Endometrial microvascular endothelial cells (primary cell): ENCODE data around the gene ZEB2. TPM values are rescaled to one million over a fixed set of nuclear protein-coding genes. Genes with fewer than 3 reads are reported as not detected.

ENCODE experiments used
- in situ Hi-C: cut with HindIII; loops from 2 replicates; pipeline ENCODE4 v1.10.0; 2017; ENCODE audit warnings: low sequenced_read_pairs, low pct_unique_long_range_greater_than_20kb; ENCODE audit errors: inconsistent ontology term
- total RNA-seq: library from RNA; depleted of rRNA; stranded (reverse); fragments of >200 nt; gene quantifications from one replicate; pipeline ENCODE4 v1.2.3, GENCODE V29; 2015; ENCODE audit errors: inconsistent ontology term

The ZEB2 gene
- total RNA-seq, 1 donor from 2014 or later = 9.7 TPM

GRCh38 chr2:144477957-144478311, 42.0 kb downstream of the ZEB2 start:
- in situ Hi-C loops = no loop called here

GRCh38 chr2:144477281-144477956, 42.5 kb downstream of the ZEB2 start:
- in situ Hi-C loops = no loop called here

DNA sequence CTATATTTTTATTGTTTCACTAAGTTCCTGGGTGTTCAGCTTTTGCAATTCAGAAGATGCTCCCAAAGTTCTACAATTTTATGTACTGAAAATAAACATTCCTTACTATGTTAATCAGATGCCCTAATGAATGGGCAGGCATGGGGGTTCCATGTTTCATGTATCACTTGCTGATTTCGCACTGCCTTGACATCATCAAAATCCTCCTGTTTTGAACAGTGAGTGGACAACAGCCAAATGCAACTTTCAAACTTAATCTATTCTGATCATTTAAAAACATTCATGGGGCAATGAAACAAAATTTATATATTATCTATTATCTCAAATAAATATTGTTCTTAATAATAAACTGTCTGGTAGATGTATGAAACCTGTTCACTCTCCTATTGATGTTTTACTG, 43.2 kb downstream of the ZEB2 start:
- in situ Hi-C loops = no loop called here

DNA sequence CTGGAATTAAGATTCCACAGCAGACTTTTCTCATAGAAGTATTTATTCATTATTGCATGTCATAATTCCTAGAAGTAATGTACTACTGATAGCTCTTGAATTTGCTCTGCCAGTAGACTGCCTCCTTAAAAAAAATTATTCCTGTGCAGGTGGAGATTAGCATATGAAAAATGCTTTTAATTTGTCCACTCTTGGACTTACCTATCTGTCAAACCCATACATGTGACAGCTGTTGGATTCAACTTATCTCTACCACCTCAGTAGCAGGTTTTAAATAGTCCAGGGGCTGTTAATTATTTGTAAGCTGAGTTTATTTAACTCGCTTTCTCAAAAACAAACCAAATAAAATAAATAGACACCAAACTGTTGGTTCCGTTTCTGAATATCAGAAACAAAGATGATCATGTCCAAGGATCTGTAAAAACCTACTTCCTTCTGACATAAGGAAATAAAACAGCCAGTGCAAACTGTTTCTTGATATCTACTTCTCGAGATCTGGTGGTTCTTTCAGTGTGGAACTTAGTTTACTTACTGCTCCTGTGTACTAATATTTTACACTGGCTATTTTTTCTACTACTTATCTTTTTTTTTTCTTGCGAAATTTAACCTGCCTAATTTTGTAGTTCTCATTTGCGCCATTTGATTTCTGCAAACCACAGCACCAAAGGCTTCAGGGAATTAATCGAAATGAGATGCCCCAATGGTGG, 44.2 kb downstream of the ZEB2 start:
- in situ Hi-C loops = no loop called here

DNA sequence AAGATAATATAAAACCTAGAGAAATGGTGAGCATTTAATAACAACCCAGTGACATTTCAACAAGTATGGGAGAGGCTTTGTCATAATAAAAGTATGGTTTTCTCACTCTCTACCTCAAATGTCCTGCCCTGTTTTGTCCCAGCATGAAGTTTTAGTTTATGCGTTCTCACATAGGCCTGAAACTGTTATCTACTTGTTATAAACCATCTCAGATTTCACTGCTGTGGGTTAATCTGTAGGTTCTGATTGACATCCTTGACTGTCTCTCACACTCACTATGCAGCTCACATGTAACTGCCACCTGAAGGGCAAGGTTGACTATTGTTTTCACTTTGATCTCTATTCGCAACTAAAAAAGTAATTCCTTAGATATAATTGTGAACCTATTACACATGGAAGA, 44.9 kb downstream of the ZEB2 start:
- in situ Hi-C loops = no loop called here

GRCh38 chr2:144474017-144474416, 45.9 kb downstream of the ZEB2 start:
- in situ Hi-C loops = no loop called here

DNA sequence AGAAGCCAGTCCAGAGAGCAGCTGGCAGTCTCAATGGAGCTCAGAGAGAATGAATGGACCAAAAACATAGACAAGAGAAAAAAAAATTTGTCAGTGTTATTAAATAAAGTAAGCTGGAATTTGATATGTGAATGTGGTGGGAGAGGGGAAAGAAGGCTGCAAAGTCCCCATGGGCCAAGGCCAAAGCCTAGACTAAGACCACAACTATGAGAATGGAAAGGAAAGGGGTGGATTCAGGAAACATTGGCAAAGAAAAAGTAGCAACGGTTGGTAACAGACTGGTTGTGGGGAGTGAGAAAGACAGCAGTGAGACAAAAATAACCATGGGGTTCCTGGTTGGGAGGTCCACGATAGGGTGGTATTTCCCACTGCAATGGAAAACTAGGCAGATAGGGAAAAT, 47.0 kb downstream of the ZEB2 start:
- in situ Hi-C loops = no loop called here

GRCh38 chr2:144472046-144472412, 47.9 kb downstream of the ZEB2 start:
- in situ Hi-C loops = no loop called here

GRCh38 chr2:144471305-144472045, 48.4 kb downstream of the ZEB2 start:
- in situ Hi-C loops = no loop called here

GRCh38 chr2:144470816-144471215, 49.1 kb downstream of the ZEB2 start:
- in situ Hi-C loops = no loop called here

GRCh38 chr2:144470334-144470733, 49.6 kb downstream of the ZEB2 start:
- in situ Hi-C loops = no loop called here

GRCh38 chr2:144469798-144470197, 50.1 kb downstream of the ZEB2 start:
- in situ Hi-C loops = no loop called here

- in situ Hi-C loops = no loop called here
Observed at GRCh38 chr2:144468823-144469595, 50.9 kb downstream of the ZEB2 start.

- in situ Hi-C loops = no loop called here
Observed at GRCh38 chr2:144467502-144468137, 52.3 kb downstream of the ZEB2 start.

GRCh38 chr2:144466637-144467036, 53.3 kb downstream of the ZEB2 start:
- in situ Hi-C loops = no loop called here

DNA sequence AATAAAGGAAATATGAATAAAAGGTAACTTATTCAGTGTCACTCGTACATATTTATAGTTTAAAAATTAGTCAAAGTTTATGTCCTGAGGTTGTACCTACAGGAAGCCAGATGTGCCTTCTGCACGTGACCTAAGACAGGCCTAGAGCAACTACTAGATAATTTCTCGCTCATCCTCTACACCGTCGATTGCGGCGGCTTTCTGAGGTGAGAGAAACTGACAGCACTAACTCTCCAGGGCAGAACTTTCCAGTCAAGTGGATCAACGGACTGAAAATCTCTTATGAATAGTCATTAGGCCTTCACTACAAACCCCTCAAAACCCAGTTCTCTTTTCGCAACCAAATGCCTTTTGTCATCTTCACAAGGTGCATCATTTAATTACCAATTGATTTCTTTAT, 54.2 kb downstream of the ZEB2 start:
- in situ Hi-C loops = no loop called here

GRCh38 chr2:144464730-144465129, 55.2 kb downstream of the ZEB2 start:
- in situ Hi-C loops = no loop called here

GRCh38 chr2:144463266-144463665, 56.7 kb downstream of the ZEB2 start:
- in situ Hi-C loops = no loop called here

GRCh38 chr2:144462266-144462665, 57.7 kb downstream of the ZEB2 start:
- in situ Hi-C loops = no loop called here
